GM21526 (cell line): ENCODE data around the gene MUC2.

Experiments used
- ATAC-seq: cut with Tn5 transposase; IDR thresholded peaks from one replicate; pipeline ENCODE4 v1.9.1; 2021; ENCODE audit warnings: moderate library complexity; ENCODE audit not compliant: unreplicated experiment, low FRiP score

Gene MUC2

DNA sequence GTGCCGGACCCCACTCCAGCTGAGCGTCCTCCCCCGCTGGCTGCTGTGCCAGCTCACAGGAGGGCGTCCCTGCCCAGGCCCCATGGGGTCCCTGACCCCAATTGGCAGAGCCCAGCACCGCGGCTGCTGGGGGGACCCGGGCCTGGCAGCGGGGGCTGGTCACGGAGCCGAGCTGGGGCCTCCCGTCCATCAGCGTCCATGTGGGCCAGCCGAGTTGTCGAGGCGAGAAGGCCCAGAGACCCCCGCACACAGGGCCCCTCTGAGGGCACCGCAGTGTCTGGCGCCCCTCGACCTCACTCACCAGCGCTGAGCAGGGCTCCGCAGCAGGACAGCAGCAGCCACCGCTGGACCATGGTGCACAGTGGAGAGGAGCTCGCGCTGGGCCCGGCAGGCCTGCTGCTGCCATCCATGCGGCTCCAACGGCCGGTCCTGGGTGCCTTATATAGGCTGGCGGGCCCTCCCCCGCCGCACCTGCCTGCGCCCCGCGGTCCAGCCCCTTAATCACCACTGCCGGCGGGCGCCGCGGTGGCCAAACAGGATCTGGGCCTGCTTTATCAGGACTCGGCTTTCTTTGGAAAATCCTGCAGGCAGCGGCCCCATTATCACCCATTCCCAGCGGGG is 38.3 kb upstream of the MUC2 start, which contains the start of gene MUC6:
Gene MUC6, minus strand, starts transcription at position 416 of the 621 bp plus-strand sequence. Its CDS starts 63 bp downstream, at position 353.
- ATAC-seq, result no peak

DNA sequence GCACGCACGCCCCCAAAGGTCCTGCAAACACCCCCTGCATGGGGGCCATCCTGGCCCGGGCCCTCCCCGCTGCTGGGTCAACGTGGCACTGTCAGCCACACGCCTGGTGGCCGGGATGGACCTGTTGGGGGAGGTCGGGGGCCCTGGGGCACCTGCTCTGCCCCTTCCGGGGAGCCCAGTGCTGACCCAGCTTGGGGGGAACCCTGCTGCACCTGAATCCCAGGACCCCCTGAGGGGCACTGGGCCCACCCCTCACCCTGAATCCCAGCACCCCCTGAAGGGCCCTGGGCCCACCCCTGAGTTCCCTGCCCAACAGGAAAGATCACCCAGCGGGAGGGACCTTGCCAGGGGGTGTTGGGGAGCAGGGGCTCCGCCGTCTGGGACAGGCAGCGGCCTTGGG is 37.7 kb upstream of the MUC2 start:
- ATAC-seq, result no peak

DNA sequence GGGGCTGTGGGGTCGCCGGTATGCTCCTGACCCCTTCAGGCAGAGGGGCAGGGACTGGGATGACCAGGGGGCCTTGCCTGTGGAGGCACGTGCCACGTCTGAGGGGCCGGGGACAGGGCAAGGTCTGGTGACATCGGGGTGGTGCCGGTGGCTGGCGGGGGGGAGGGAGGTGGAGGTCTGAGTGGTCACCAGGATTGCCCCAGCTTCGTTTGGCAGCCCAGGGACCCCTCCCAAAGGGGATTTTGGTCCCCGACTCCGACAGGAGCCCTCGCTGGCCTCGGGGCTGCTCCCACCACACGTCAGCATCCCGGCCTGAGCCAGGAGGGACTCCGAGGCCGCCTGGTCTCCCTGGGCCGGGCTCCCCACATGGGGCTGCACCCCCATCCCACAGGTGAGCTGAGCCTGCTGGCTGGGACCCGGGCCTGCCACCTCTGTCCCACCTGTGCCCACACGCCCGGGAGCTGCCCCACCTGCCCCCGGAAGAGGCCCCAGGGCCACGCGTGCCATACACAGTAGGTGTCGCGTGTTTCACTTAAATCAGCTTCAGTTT is 37.1 kb upstream of the MUC2 start:
- no peak for ATAC-seq

GRCh38 chr11:1038361-1038760 is 36.3 kb upstream of the MUC2 start:
- ATAC-seq, result no peak

DNA sequence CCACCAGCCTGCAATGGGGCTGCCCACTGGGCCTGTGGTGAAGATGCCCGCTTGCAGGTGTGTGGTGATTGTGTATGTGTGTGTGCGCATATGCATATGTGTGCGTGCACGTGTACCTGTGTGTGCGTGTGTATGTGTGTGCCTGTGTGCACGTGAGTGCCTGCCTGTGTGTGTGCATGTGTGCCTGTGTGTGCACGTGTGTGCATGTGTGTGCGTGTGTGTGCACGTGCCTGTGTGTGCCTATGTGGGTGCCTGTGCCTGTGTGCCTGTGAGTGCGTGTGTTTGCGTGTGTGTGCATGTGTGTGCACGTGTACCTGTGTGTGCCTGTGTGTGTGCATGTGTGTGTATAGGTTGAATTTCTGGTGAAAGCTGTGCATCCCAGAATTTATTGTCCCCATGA is 35.8 kb upstream of the MUC2 start:
- ATAC-seq, result no peak

DNA sequence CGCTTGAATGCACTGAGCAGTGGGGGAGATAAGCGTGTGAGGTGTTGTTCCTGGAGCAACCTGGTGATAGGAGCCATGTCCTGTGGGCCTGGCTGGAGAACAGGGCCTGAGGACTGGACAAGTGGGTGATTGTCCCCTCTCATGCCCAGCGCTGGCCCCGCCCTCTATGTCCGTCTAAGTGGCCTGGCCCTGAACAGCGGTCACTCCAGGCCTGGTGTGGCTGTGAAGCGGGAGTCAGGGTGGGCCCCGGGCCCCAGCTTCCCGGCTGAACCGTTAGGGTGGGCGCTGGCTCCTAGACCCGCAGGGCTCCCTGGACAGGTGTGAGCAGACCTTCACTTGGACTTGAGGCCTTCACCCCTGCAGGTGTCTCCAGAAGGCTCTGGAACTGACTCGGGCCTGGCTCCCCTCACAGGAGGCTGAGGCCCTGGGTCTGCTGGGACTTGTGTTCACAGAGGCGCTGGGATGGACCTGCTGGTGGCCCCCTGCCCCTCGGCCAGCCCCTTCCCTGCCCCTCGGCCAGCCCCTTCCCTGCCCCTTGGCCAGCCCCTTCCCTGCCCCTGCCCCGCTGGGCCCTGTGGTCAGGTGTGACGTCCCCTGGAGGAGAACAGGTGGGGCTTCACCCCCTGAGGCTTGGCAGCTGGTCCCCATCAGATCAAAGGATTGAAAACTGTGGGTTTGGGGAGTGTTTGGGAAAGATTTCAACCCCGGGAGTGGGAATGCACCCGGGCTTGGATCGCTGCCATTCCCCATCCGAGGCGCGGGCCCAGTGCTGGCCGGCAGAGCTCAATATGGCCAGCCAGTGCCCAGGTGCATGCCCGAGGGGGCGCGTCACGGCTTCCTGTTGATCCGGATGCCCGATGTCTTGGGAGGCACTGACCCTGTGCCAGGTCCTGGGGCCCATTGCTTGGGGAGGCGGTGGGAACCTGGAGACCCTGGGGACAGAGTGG is 34.9 kb upstream of the MUC2 start:
- ATAC-seq, result no peak

DNA sequence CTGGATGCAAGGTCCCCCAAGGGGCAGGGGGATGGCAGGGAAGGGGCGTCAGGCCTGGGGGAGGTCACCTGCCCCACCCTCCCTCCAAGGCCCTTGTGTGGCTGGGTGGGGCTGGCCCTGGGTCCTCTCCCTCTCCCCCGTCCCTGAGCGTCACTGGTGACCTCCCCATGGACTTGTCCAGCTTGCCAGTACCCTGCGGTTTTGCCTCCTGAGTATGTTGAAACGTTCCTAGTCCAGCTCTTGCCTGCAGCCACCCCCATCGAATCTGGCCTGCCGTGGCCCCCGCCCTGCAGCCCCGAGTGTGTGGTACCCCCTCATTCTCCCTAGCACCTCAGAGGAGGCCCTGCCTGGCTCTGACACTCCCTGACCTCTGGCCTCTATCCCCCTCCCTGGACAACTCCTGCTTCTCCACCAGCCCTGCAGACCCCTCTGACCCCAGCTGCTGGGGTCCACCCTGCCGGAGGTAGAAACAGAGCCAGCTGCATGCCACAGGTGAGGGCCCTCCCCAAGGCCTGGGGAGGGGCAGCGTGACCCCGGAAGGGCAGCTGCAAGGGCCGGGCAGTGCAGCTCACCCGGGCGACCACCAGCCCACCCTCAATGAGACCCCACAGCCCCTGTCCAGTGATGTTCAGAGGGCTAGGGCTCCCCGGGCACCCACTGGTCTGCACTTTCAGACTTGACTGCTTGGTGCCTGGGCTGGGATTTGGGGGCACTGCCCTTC is 34.1 kb upstream of the MUC2 start:
- ATAC-seq, result no peak

DNA sequence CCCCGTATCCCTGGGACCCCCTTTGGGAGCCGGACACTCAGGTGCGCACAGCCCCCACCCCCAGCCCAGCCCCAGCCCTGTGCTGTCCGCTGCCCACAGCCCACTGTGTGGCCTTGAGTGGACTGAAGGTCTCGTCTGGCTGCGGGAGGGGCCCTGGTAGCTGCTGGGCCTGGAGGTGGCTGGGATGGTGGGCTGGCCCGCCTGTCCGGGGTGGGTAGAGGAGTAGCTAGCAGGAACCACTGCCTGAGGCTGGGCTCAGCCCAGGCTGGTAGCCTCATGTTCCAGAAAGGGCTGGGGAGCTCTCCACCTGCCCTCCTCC is 33.6 kb upstream of the MUC2 start:
- ATAC-seq, result no peak

GRCh38 chr11:1041471-1041870 is 33.2 kb upstream of the MUC2 start:
- ATAC-seq, result no peak

GRCh38 chr11:1041936-1042608 is 32.6 kb upstream of the MUC2 start:
- ATAC-seq, result no peak

DNA sequence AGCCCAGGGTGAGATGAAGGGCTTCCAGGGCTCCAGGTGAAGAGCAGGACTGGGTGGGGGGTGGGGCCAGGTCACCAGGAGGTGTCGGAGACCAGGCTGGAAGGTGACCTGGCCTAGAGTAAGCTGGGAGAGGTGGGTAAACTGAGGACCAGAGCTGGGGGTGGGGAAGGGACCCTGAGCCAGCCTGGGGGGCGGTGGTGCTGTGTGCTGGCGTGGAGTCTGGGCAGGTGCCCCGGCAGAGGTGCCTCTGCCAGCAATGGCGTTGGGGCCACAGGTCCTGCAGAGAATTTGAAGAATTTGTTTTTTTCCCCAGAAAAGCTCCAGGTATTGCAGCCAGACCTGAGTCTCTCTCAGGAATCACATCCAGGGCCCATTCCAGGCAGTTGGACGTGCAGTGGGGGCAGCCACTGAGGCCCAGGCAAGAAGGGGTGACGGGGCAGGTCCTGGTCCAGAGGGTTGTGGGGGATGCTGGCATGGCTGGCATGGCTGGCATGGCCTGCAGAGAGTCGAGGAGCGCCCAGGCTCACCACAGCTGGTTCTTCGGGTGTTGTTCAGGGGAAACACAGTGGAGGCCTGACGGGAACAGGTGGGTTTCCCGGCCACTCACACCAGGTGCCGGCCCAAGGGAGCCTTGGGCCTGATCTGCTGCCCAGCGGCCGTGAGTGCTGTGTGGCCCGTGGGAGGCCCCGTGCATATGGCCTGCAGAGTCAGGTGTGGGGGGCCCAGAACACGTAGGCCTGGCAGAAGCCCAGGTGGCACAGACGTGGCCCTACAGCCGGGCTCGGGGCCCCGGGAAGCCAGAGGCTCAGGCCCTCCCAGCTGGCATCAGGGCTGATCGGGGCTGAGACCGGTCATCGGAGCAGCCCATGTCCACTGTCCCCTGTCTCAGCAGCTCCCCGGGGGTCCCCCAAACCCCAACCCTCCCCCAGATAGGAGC is 31.8 kb upstream of the MUC2 start:
- ATAC-seq, result no peak

DNA sequence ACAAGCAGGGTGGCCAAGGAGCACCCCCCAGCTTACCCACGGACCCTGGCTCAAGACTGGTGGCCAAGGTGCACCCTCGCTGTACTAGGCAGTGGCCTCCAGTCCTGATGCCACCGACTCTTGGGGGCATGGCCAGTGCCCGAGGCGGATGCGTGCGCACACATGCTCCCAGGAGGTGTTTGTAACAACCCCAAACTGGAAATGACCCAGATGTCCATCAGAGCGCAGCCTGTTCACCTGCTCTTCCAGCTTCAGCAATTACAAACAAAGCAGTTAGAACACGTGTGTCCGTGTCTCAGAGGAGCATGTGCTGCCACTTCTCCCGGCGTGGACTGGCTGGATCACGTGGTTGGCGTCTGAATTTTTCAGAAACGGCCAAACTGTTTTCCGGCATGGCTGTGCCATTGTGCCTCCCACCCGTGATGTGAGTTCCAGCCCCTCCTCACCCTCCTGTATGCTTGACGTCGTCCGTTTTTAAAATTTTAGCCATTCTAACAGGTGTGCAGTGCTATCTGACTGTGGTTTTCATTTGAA is 31.0 kb upstream of the MUC2 start:
- no peak for ATAC-seq

DNA sequence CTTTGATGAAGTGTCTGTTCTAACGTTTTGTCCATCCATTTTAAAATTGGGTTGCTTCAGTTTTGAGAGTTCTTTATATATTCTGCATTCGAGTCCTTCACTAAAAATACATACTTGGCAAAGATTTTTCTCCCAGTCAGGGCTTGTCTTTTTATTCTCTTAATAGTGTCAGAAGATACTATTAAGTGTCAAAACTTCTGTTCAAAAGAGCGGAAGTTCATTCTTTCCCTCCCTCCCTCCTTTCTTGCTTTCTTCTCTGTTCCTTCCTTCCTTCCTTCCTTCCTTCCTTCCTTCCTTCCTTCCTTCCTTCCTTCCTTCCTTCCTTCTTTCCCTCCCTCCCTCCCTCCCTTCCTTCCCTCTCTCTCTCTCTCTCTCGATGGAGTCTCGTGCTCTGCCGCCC is 30.5 kb upstream of the MUC2 start:
- no peak for ATAC-seq

GRCh38 chr11:1047595-1048156 is 27.0 kb upstream of the MUC2 start:
- no peak for ATAC-seq

DNA sequence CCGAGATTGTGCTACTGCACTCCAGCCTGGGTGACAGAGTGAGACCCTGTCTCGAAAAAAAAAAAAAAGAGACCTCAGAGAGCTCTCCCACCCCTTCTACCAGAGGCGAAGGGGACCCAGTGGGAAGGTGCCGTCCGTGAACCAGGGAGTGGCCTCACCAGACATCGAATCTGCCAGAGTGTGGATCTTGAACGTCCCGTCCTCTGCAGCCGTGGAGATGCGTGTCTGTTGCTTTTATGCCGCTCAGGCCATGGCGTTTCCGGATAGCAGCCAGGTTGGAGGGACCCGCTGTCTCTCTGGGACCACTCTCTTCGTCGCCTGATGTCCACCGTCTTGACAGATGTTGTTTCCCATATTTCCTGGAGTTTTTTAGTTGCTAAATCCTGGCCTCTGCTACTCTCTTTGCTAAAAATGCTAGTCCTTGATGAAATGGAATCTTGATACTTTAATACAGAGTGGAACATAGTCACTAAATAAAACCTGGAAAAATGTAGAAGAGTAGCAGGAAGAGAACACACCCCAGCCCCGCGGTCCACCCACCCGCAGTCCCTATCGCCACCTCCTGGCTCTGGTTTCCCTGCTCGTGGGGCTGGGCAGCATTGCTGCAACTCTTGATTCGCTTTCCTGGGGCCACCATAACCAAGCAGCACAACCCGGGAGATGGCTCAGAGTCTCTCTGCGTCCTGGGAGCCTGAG is 26.2 kb upstream of the MUC2 start:
- no peak for ATAC-seq

- ATAC-seq, result no peak
These were observed 25.6 kb upstream of the MUC2 start for GRCh38 chr11:1049071-1049405.

- no peak for ATAC-seq
These were observed 25.2 kb upstream of the MUC2 start for GRCh38 chr11:1049431-1049891.

DNA sequence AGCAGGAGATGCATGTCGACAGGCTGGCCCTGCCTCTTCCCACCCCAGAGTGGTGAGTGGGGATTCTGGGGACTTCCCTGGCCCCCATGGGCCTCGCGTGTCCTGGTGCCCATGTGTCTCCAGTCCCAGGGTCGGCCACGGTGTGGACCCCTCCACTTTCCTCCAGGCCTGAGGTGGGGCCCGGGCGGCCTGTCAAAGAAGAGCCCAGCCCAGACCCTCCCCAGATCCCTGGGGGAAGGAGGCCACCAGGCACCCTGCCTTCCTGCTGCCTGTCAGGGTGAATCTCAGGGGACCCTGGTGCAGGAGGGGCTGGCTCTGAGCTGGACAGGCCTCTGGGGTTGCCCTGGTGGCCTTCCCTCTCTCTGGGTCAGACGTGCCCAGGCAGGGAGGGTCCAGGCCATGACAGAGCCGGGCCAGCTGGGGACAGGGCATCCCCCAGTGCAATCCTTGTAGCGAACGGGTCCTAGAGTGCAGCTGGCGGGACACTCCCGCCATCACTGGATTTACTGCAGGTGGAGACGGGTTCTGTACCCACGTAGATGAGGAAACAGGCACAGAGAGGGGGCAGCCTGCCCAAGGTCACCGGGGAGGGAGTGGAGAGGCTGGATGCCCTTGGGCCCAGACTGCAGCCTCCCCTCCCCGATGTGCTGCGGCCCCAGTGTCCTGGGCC is 24.6 kb upstream of the MUC2 start:
- no peak for ATAC-seq
